Epidermal melanocyte (primary cell): ENCODE results near the gene CEP72.
"Not testable (repeated sequence)": the region's sequence is repeated elsewhere in the genome, so short reads cannot be mapped to it uniquely, and the experiment has no call there.

ENCODE experiments used
- DNase-seq: peaks from one replicate; pipeline ENCODE4 v3.0.0; 2011; ENCODE audit warnings: low spot score; ENCODE audit not compliant: insufficient read length

The CEP72 gene

DNA sequence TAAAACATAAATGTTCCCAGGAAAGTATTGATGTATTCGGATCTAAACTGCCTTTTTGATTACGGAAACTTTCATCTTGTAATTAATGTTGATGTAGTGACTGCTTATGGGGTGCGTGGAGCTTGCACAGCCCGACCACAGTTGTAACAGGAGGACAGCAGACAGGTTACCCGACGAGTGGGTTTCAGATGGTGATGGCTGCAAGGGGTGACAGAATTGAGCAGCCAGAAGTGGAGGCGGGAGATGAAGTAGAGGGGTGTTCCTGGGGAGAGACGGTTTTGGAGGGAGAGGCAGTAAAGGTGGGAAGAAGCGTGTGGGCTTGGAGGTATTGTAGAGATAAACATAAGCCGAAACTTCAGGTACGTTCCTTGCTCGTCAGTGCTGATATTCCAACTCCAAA lies 5.8 kb downstream of the CEP72 start:
- DNase-seq = no peak

DNA sequence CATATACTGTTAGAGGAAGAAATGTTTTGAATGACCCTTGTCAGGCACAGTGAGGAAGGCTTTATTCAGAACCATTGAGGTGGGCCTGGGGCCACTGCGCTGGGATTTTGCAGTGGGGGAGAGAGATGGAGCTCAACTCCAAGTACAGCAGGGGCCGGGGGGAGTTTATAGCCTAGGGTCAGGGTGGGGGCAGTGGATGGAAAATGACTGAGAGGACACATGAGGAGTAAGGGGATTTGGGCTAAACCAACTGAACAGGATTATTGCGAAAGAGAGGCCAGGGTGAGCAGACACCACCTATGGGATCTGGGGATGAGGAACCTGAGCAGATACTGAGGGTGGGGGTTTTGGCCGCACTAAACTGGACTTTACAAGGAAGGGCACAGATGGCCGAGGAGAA lies 6.3 kb downstream of the CEP72 start:
- DNase-seq = no peak

DNA sequence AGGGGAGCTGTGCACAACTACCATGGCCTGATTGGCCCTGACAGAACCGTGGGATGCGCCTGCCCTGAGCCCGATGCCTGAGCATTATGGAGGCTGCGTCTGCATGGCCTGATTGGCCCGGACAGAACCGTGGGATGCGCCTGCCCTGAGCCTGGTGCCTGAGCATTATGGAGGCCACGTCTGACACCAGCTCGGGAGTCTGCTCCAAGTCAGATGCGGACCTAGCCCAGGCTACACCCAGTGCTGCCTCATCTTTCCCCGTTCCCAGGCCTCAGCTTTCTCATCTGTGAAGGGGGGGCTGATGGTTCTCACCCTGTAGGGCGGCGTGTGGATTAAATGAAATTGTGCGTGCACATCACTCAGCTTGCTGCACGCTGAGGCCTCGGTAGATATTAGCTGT lies 7.3 kb downstream of the CEP72 start:
- no peak for DNase-seq

DNA sequence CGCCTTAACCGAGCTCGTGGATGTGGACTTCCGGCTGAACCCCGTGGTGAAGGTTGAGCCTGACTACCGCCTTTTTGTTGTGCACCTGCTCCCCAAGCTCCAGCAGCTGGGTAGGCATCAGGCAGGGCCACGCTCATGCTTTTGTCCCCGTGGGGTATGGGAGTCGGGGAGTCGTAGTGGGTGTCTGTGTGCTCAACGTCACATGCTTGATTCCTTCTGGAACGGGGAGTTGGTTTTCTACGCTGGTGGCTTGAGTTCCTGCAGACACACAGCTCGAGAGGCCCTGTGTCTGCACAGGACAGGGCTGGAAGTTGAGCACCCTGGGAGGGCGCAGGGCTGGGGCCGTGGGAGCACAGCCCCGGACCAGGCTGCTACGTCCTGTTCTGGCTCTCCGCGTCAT lies 8.0 kb downstream of the CEP72 start:
- DNase-seq = no peak

GRCh38 chr5:620586-621180 lies 8.5 kb downstream of the CEP72 start:
- DNase-seq = no peak

DNA sequence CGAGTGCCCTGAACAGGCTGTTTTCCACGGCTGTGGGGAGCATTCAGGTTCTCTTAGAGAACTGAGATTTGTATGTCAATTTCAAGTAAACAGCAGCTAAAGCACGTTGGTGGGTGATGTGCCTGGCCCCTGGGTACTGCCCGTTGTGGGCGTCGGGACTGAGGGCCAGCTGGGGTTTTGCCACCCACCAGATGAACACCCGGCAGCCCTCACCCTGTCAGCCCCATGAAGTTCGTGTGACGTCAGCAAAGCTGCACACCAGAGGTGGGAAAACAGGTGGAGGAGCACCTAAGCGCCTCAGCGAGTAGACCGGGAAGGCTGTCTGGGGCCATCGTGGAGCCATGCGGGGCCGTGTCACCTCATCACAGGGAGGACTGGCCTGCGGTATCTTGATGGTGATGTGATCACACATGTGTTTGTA lies 9.2 kb downstream of the CEP72 start:
- no peak for DNase-seq

DNA sequence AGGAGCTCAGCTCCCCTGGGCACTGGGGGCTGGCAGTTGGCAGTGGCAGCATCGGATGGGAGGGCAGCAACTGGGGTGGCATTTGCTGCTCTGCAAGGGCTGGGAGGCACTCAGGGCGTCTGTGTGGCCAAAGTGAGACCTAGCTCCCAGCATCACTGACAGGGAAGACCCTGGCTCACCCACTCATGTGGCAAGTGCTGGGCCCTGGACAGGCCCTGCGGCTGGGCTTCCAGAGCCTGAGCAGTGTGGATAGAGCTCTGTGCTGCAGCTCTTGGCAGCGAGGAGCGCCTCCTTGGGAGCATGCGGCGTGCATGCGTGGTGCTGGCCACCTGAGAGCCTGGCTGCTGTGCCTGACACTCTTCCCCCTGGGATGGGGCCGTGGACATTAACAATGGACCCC lies 10.2 kb downstream of the CEP72 start:
- no peak for DNase-seq

GRCh38 chr5:622946-623522 lies 10.9 kb downstream of the CEP72 start:
- no peak for DNase-seq

DNA sequence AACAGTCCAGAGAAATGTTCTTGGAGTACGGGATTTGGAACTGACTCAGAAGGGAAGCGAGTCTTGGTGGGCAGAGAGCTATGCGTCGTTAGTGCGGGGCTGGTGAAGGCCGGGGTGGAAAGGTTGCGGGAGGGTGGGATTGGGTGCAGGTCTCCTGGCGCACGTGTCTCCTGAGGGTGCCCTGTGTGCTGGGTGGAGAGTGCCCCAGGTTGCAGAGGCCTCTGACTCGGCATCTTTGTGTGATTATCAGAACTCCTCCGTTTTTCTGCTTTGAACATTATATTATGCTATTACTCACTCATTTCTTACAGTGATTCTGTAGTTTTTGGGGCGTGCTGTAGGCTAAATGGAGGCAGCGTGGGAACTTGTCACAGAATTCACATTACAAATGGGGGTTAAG lies 11.4 kb downstream of the CEP72 start:
- no peak for DNase-seq

DNA sequence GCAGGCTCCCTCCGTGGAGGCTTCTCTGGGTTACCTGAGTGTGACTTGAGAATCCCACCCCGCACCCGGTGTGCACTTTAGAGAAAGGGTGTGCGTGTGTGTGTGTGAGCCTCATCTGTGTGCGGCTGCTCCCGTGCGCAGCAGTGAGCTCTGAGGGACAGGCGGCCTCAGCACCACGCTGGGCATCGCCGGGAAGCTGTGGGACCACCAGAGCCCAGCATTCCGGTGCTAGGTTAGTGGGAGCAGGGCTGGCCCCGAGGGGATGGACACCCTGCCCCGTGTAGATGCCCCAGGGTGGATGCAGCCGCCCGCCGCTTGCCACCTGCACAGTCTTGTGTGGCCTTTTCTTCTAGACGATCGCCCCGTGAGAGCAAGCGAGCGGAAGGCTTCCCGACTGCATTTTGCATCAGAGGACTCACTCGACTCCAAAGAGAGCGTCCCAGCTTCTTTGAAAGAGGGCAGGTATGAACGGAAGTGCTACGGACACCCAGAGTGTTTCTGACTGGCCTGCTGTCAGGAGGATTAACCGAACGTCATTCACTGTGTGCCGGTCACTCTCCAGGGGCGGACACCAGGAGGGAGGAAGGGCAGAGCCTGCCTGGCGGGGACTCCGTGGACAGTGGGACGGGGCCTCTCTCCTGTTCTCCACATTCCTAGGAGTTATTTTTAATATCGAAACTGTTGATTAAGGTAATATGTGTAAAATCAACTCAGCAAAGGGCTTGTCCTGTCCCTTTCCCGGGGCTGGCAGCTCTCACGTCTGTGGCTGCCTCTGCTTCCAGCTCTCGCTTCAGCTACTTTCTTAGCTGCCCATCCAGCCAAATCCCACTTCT lies 12.2 kb downstream of the CEP72 start:
- no peak for DNase-seq

DNA sequence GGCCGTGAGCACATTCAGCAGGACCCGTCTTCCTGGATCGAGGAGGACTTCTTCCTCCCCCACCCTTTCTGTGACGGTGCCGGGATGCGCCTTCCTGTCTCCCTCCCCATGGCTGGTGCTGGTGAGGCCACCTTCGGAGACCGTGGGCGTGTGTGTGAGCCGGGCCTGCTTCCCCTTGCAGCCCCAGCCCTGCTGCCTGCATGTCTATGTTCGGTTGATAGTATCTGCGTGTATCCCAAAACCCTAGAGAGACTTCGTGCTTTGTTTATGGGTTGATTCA lies 12.8 kb downstream of the CEP72 start:
- DNase-seq = no peak

DNA sequence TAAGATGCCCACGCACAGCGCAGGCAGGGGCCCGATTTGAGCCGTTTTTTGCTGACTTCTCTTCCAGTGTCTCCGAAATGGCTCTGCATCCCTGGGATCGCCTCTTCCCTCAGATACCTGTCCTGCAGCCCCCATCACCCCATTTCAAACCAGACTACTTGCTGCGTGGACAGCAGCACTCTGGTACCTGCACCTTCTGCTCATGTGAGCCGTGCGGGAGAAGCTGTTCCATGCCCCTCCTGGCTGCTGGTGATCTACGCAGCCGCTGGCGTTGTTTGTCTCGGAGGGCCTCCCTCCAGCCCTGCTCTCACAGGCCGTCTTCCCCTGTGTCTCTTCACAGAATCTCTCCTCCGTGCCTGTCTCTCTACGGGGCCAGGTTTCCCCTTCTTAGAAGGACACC lies 13.4 kb downstream of the CEP72 start:
- no peak for DNase-seq

GRCh38 chr5:626850-627249 lies 14.7 kb downstream of the CEP72 start:
- no peak for DNase-seq

DNA sequence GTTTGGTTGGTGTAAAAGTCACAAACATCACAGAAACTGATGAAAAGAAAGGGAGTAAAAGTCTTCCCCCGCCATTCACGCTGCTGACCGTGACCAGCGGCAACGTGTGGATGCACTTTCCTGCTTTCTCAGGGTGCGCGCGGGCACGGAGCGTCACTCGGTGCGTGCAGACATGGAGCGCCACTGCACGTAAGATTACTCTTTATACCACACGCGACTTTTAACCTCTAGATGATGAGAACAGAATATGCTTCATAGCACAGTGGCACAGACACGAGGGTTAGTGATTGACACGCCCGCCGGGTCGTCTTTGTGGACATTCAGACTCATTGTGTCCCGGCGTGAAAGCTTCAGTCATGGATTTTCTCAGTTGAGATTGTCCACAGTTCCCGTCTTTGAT lies 15.7 kb downstream of the CEP72 start:
- DNase-seq = no peak

DNA sequence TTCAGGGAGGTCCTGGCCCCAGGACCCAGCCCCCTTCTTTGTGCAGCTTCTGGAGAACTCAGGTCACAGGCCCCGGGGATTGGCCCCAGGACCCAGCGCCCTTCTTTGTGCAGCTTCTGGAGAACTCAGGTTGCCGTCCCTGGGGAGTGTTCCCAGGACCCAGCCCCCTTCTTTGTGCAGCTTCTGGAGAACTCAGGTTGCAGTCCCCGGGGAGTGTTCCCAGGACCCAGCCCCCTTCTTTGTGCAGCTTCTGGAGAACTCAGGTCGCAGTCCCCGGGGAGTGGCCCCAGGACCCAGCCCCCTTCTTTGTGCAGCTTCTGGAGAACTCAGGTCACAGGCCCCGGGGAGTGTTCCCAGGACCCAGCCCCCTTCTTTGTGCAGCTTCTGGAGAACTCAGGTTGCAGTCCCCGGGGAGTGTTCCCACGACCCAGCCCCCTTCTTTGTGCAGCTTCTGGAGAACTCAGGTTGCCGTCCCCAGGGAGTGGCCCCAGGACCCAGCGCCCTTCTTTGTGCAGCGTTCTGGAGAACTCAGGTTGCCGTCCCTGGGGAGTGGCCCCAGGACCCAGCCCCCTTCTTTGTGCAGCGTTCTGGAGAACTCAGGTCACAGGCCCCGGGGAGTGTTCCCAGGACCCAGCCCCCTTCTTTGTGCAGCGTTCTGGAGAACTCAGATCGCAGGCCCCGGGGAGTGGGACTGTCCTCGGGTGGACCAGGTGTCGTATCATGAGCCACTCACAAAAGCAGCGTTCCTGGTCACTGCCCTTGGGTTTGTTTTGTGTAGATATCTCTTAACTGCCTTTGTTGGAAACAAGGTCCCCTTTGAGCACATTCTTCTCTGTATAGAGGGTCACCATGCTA lies 16.4 kb downstream of the CEP72 start:
- DNase-seq = not testable (repeated sequence)

DNA sequence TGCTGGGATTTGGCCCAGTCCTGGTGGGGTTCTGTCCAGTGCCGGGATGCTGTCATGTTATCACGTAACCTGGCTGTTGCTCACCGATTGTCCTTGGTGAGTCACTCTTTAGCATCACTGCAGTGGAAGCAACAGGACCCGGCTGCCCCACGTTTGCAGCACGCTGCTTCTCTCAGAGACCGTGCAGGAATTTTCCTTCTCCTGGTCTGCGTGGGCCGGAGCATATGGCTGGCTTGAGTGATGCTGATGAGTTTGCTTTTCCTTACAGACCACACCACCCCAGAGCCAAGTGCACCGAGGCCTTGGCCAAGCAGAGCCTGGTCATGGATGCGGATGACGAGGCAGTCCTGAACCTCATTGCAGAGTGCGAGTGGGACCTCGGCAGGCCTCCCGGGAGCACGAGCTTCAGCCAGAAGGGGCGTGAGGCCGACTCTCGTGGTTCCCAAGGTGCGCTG lies 21.4 kb downstream of the CEP72 start:
- DNase-seq = no peak

DNA sequence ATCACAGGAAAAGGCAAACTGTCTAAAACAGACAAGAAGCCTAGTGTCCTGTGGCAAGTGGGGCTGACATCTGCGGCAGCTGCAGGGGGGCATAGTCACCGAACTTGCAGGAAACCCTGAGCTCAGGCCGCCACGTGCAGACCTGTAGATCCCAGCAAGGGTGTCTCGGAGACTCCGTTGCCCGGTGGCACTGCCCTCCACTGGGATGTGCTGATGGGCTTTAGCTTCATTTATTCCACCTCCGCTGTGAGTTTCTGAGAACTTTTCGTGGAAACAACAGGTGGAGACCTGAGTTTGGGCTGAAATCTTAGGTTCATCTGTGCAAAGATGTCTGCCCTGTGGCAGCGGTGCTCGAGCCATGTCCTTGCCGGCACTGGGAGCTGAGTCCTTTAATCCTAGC lies 22.1 kb downstream of the CEP72 start:
- DNase-seq = no peak

DNA sequence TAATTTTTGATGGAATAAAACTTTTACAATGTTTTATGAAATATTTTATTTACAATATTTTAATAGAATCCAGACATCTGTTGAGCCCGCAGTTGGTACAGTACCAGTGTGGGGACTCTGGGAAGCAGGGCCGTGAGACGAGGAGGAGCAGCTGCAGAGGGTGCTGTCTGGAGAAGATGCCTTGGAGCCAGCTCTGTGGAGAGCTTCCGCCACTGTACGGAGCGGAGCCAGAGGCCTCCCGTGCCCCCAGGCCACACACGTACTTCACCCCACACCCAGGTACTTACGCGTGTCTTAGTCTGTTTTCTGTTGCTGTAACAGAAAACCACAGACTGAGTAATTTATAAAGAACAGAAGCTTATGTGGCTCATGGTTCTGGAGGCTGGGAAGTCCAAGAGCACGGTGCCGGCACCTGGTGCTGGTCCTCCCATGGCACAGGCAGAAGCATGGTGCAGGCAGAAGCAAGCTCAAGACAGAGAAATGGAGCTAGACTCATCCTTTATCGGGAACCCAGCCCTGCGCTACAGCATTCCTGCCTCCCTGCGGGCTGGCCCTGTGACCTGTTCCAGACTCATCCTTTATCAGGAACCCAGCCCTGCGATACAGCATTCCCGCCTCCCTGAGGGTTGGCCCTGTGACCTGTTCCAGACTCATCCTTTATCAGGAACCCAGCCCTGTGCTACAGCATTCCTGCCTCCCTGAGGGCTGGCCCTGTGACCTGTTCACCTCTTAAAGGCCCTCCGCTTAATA lies 23.3 kb downstream of the CEP72 start:
- DNase-seq = no peak

DNA sequence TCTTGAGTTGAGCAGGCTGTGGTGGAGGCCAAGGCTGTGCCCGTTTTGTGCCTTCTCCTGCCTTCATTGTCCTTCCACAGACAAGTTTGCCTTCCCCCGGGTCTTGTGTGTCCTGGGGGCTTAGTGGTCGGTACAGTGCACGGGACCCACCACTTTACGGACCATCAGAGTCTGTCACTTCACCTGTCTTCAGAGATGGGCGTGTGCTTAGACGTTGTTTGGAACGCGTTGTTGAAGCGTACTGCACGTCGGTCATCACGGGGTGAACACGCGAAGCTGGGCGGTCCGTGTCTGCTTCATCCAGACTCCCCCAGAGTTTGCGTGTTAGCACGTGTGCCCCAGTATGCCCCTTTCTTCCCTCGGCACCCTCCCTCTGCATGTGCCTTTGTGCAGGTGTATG lies 24.8 kb downstream of the CEP72 start:
- no peak for DNase-seq

- no peak for DNase-seq
Observed at GRCh38 chr5:637581-638450, 25.7 kb downstream of the CEP72 start.
